Activated CD4-positive, alpha-beta T cell treated with anti-CD3 and anti-CD28 coated beads, Interleukin-2, Interleukin-4, amounts not matched to agents 100 ng/mL and 50 ng/mL, durations not matched to agents 16 hours and 8 hours (primary cell): ENCODE results near the gene PIP4P1.

Source experiments
- DNase-seq: peaks from one replicate; pipeline ENCODE4 v3.0.0-alpha.2; 2020; ENCODE audit warnings: low spot score

The PIP4P1 gene

GRCh38 chr14:20435582-20436362 is 25.5 kb downstream of the PIP4P1 start, which contains the start of gene KLHL33:
TSS of gene KLHL33 (minus strand) at chr14:20436166. CDS start at chr14:20435811, 355 bp downstream.
- DNase-seq = no peak

GRCh38 chr14:20434701-20435581 is 26.3 kb downstream of the PIP4P1 start:
- DNase-seq = no peak

GRCh38 chr14:20429801-20430669 is 31.2 kb downstream of the PIP4P1 start:
- DNase-seq = no peak

GRCh38 chr14:20428802-20429201 is 32.4 kb downstream of the PIP4P1 start:
- no peak for DNase-seq

GRCh38 chr14:20428010-20428365 is 33.2 kb downstream of the PIP4P1 start:
- DNase-seq = no peak

GRCh38 chr14:20427231-20428009 is 33.8 kb downstream of the PIP4P1 start:
- peak; percentile 35 for DNase-seq

- no peak for DNase-seq
Observed at GRCh38 chr14:20424851-20425250, 36.4 kb downstream of the PIP4P1 start.

- no peak for DNase-seq
Observed at GRCh38 chr14:20422886-20423285, 38.3 kb downstream of the PIP4P1 start.

GRCh38 chr14:20421267-20421666 is 40.0 kb downstream of the PIP4P1 start:
- DNase-seq = no peak

- no peak for DNase-seq
Observed at GRCh38 chr14:20419419-20419818, 41.8 kb downstream of the PIP4P1 start.

GRCh38 chr14:20418501-20418909 is 42.7 kb downstream of the PIP4P1 start:
- no peak for DNase-seq

GRCh38 chr14:20417250-20418186 is 43.7 kb downstream of the PIP4P1 start:
- no peak for DNase-seq

- DNase-seq = no peak
Observed at GRCh38 chr14:20416223-20416622, 45.0 kb downstream of the PIP4P1 start.

GRCh38 chr14:20415782-20416206 is 45.4 kb downstream of the PIP4P1 start:
- DNase-seq = peak; percentile 69

- DNase-seq = peak; percentile 53
Observed at GRCh38 chr14:20413744-20414082, 47.5 kb downstream of the PIP4P1 start.

- peak; percentile 79 for DNase-seq
Observed at GRCh38 chr14:20412876-20413743, 48.1 kb downstream of the PIP4P1 start, which contains the start of gene TEP1. TSS of gene TEP1 (minus strand) at chr14:20413501. CDS start at chr14:20408439, 5,062 bp downstream.

GRCh38 chr14:20412411-20412810 is 48.8 kb downstream of the PIP4P1 start:
- DNase-seq = no peak

- no peak for DNase-seq
Observed at GRCh38 chr14:20409226-20409625, 52.0 kb downstream of the PIP4P1 start.
